Measurements from ENCODE around the gene C3orf62.

Gene C3orf62

GRCh38 chr3:49276475-49277382 is at the start of gene C3orf62:
Gene C3orf62, minus strand, starts transcription at chr3:49277232. Its CDS starts 360 bp downstream, at chr3:49276872.
- H3K27me3 Mint-ChIP-seq, result no peaks in the 10 kb centered on the region
- peak; percentile 42 to 56 for DNase-seq (ENCODE audit: low spot score in 2 of 2)
- ATAC-seq (ENCODE audit: low read depth), result peak; percentile 90
- peaks cover 9% of the 10 kb centered on the region for H3K4me1 Mint-ChIP-seq
- H3K36me3 Mint-ChIP-seq, result peaks cover 6% of the 10 kb centered on the region
- peak within 1 kb of the TSS; percentile 92 for H3K4me3 Mint-ChIP-seq
- H3K9me3 Mint-ChIP-seq, result no peaks in the 10 kb centered on the region
- peak within 1 kb of the TSS; percentile 96 for H3K27ac Mint-ChIP-seq

GRCh38 chr3:49324768-49325167 is 47.7 kb upstream of the C3orf62 start:
- no peak overlapping the region for H3K27ac Mint-ChIP-seq
- no peak for DNase-seq (ENCODE audit: low spot score in 2 of 2)

GRCh38 chr3:49316696-49317457 is 39.8 kb upstream of the C3orf62 start:
- Mint-ChIP-seq H3K36me3 (peaks cover 16% of the 10 kb centered on the region), H3K4me1 (no peaks in the 10 kb centered on the region), H3K27me3 (no peaks in the 10 kb centered on the region), H3K9me3 (no peaks in the 10 kb centered on the region), H3K27ac (no peak overlapping the region), H3K4me3 (no peak overlapping the region)
- ATAC-seq (ENCODE audit: low read depth) (no peak), DNase-seq (ENCODE audit: low spot score in 2 of 2) (no peak)

More at GRCh38 chr3:49324768-49325167, 47.7 kb upstream of the C3orf62 start:
- Mint-ChIP-seq H3K4me1 (peaks cover 2% of the 10 kb centered on the region), H3K36me3 (peaks cover 34% of the 10 kb centered on the region), H3K4me3 (no peak overlapping the region), H3K27me3 (no peaks in the 10 kb centered on the region), H3K9me3 (no peaks in the 10 kb centered on the region)
- ATAC-seq (ENCODE audit: low read depth), result no peak

GRCh38 chr3:49313896-49314688 is 37.1 kb upstream of the C3orf62 start:
- H3K4me3 Mint-ChIP-seq, result no peak overlapping the region
- no peaks in the 10 kb centered on the region for H3K27me3 Mint-ChIP-seq
- ATAC-seq (ENCODE audit: low read depth) (no peak), DNase-seq (ENCODE audit: low spot score in 2 of 2) (no peak)
- H3K4me1 Mint-ChIP-seq, result peaks cover 2% of the 10 kb centered on the region
- H3K27ac Mint-ChIP-seq, result peak overlapping the region; percentile 31
- H3K36me3 Mint-ChIP-seq, result peaks cover 15% of the 10 kb centered on the region
- no peaks in the 10 kb centered on the region for H3K9me3 Mint-ChIP-seq

DNA sequence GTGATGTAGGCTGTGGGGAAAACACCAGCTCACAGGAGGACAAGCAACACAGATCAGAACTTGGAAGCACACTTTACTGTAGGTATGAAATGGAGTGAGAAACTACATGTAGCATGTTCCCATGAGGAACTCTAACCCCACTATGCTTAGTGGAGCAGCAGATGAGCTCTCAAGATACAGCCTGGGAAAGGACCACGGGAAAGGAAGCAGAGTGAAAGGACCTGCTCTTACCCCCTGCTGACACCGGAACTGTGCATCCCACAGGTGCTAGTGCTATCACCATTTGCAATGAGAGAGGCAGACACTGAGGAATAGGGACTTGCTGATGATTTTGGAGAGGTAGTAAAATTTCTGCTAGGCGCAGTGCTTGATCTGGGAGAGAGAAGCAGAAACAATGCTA is 34.3 kb upstream of the C3orf62 start:
- ATAC-seq (ENCODE audit: low read depth) (no peak), DNase-seq (ENCODE audit: low spot score in 2 of 2) (no peak)
- H3K9me3 Mint-ChIP-seq, result no peaks in the 10 kb centered on the region
- peaks cover 4% of the 10 kb centered on the region for H3K4me1 Mint-ChIP-seq
- no peaks in the 10 kb centered on the region for H3K27me3 Mint-ChIP-seq
- peaks cover 22% of the 10 kb centered on the region for H3K36me3 Mint-ChIP-seq
- H3K4me3 Mint-ChIP-seq, result no peak overlapping the region
- peak overlapping the region; percentile 69 for H3K27ac Mint-ChIP-seq

DNA sequence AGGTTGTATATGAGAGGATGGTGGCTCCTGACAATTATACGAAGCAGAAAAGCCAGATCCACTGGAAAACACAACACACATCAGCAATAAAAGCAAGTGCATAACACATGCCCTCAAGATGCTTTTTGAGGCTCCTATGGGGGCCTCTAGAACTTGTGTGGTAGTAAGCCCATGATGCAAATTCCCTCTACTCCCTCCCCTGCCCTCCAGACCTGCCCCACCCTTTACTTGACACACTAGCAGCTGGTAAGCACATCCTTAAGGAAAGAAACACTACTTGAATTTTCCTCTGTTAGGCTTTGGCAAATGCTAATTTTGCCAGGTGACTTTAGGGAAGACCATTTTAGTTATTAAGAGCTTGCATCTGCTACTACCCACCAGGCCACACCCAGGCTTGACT is 33.6 kb upstream of the C3orf62 start:
- no peak overlapping the region for H3K4me3 Mint-ChIP-seq
- H3K27ac Mint-ChIP-seq, result peak overlapping the region; percentile 69
- H3K9me3 Mint-ChIP-seq, result no peaks in the 10 kb centered on the region
- peaks cover 22% of the 10 kb centered on the region for H3K36me3 Mint-ChIP-seq
- ATAC-seq (ENCODE audit: low read depth), result no peak
- peaks cover 4% of the 10 kb centered on the region for H3K4me1 Mint-ChIP-seq
- no peaks in the 10 kb centered on the region for H3K27me3 Mint-ChIP-seq
- DNase-seq (ENCODE audit: low spot score in 2 of 2), result no peak

- no peak overlapping the region for H3K4me3 Mint-ChIP-seq
- no peaks in the 10 kb centered on the region for H3K9me3 Mint-ChIP-seq
- H3K4me1 Mint-ChIP-seq, result peaks cover 2% of the 10 kb centered on the region
- peaks cover 19% of the 10 kb centered on the region for H3K36me3 Mint-ChIP-seq
- ATAC-seq (ENCODE audit: low read depth) (no peak), DNase-seq (ENCODE audit: low spot score in 2 of 2) (no peak)
- no peak overlapping the region for H3K27ac Mint-ChIP-seq
- H3K27me3 Mint-ChIP-seq, result no peaks in the 10 kb centered on the region
Observed at GRCh38 chr3:49305608-49306007, 28.6 kb upstream of the C3orf62 start.

DNA sequence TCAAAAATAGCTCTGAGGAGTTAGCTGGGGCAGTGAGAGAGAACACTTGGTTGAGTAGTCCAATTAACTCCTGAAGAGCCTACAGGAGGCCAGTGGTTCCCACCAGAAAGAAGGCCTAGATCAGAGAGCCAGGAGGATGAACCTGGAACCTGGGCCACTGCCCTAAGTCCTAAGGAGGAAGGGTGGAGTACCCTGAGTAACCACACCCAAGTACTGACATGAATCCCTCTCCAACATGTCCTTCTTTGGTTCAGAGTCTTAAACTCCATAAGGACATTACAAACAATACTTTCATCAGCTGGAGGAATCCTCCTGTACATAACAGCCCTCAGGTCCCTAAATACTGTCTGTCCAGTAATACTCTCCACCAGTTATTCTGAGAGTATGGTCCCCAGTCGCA is 25.6 kb upstream of the C3orf62 start:
- Mint-ChIP-seq H3K4me3 (no peak overlapping the region), H3K27me3 (no peaks in the 10 kb centered on the region), H3K4me1 (no peaks in the 10 kb centered on the region), H3K36me3 (peaks cover 28% of the 10 kb centered on the region), H3K27ac (peak overlapping the region; percentile 75), H3K9me3 (no peaks in the 10 kb centered on the region)
- ATAC-seq (ENCODE audit: low read depth), result no peak
- no peak for DNase-seq (ENCODE audit: low spot score in 2 of 2)

DNA sequence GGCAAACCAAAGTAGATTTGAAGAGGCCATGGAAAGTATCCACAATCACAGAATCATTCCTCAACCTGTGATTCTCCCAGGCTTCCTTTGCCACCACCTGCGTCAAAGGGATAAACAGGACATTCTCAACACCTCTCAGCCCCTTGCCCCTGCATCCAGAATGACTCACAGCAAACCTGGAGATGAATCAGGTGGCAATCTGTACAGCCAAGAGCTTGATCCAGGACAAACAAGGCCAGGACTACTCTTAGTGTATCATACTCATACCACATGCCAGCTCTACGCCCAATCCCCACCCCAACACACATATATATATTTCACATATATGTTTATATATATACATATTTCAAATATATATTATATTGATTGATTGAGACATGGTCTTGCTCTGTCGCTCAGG is 23.6 kb upstream of the C3orf62 start:
- peaks cover 30% of the 10 kb centered on the region for H3K36me3 Mint-ChIP-seq
- H3K9me3 Mint-ChIP-seq, result no peaks in the 10 kb centered on the region
- no peaks in the 10 kb centered on the region for H3K27me3 Mint-ChIP-seq
- no peaks in the 10 kb centered on the region for H3K4me1 Mint-ChIP-seq
- ATAC-seq (ENCODE audit: low read depth) (no peak), DNase-seq (ENCODE audit: low spot score in 2 of 2) (no peak)
- H3K4me3 Mint-ChIP-seq, result no peak overlapping the region
- peak overlapping the region; percentile 35 for H3K27ac Mint-ChIP-seq

DNA sequence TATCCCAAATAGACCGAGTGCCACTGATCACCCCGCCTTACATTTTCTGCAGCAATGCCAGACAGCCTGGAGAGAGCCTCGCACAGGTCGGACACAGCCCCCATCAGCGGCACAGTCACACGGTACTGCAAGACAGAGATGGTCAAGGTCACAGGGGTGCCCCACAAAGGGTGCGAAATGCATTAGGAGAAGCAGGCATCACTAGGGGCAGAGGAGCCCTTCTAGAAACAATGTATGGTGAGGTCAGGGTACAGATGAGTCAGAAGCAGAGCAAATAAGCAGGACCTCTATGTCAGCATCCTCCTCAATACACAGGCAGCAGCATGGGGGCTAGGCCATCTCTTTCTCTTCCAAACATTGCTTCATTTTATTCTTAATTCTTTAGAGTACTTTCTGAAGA is 21.5 kb upstream of the C3orf62 start:
- Mint-ChIP-seq H3K36me3 (peaks cover 28% of the 10 kb centered on the region), H3K9me3 (no peaks in the 10 kb centered on the region), H3K27me3 (no peaks in the 10 kb centered on the region), H3K4me3 (no peak overlapping the region), H3K4me1 (no peaks in the 10 kb centered on the region), H3K27ac (no peak overlapping the region)
- DNase-seq (ENCODE audit: low spot score in 2 of 2), result no peak
- no peak for ATAC-seq (ENCODE audit: low read depth)

DNA sequence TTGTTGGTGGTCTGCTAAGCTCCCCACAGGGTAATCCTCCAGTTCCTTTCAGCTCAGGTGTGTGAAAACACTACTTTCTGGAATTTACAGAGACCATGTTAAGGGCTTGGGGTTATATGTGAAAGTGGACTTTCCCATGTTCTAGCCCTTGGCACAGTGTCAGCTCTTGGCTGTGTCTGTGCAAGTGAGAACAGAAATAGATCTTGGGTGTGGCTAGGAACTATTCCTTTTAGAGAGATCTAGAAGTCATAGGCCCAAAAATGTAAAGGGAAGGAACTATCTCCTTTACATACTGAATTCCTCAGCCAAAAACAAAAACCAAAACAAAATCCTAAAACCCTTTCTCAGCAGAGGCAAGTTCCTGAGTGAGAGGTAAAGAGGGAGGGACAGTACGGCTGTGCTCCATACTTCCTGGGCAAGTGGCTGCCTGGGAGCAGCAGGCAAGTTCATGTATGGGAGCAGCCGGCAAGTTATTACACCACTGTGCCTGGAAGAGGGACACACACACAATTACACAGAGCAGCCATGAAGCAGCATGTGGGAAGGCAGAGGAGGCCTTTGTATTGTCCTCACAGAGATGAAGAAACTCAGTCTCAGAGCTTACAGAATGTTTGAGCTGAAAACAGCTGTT is 19.9 kb upstream of the C3orf62 start:
- Mint-ChIP-seq H3K36me3 (peaks cover 28% of the 10 kb centered on the region), H3K9me3 (no peaks in the 10 kb centered on the region), H3K27ac (peak overlapping the region; percentile 74), H3K4me1 (no peaks in the 10 kb centered on the region), H3K27me3 (no peaks in the 10 kb centered on the region), H3K4me3 (no peak overlapping the region)
- no peak for ATAC-seq (ENCODE audit: low read depth)
- no peak for DNase-seq (ENCODE audit: low spot score in 2 of 2)

DNA sequence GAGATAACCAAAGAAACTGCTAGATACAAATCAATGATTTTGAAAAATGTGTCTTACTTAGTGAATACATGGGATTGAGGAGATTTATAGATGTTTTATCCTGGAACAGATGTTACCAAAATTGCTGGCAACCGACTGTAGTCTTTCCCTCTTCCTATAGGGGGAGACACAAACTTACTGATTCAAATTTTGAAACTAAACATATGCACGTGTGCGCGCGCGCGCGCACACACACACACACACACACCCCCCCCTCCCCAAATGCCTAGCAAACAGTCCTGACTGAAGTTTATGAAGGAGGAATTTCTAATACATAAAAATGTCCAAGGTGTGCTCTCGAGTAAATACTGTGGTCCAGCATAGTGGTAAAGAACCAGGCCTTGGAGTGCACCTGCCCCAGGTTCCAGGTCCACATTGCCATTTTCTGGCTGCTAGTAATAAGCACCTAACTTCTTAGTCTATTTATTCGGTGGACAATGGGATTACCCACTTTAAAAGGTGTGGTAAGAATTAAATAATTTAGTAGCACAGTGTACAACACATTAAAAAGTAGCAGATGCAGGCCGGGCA is 18.5 kb upstream of the C3orf62 start:
- no peaks in the 10 kb centered on the region for H3K4me1 Mint-ChIP-seq
- no peak overlapping the region for H3K27ac Mint-ChIP-seq
- peaks cover 23% of the 10 kb centered on the region for H3K36me3 Mint-ChIP-seq
- H3K27me3 Mint-ChIP-seq, result no peaks in the 10 kb centered on the region
- no peaks in the 10 kb centered on the region for H3K9me3 Mint-ChIP-seq
- DNase-seq (ENCODE audit: low spot score in 2 of 2) (peak in 1 of 2 donors; percentile 39), ATAC-seq (ENCODE audit: low read depth) (peak; percentile 37)
- H3K4me3 Mint-ChIP-seq, result no peak overlapping the region

GRCh38 chr3:49294343-49294742 is 17.3 kb upstream of the C3orf62 start:
- H3K4me1 Mint-ChIP-seq, result no peaks in the 10 kb centered on the region
- DNase-seq (ENCODE audit: low spot score in 2 of 2) (no peak), ATAC-seq (ENCODE audit: low read depth) (no peak)
- no peak overlapping the region for H3K27ac Mint-ChIP-seq
- H3K27me3 Mint-ChIP-seq, result no peaks in the 10 kb centered on the region
- H3K36me3 Mint-ChIP-seq, result peaks cover 19% of the 10 kb centered on the region
- H3K9me3 Mint-ChIP-seq, result no peaks in the 10 kb centered on the region
- H3K4me3 Mint-ChIP-seq, result no peak overlapping the region

Data from memory B cell (primary cell).